CD14-positive monocyte (primary cell): ENCODE data around the gene FBXL12. TPM values are rescaled to one million over a fixed set of nuclear protein-coding genes. Genes with fewer than 3 reads are reported as not detected.

Experiments
- DNase-seq, 3 donors: peaks; one replicate each; pipeline ENCODE4 v3.0.0-alpha.2; 2011 to 2022
- H2AFZ ChIP-seq: 2 replicates; pipeline ENCODE4 v1.6.0; 2012; ENCODE audit warnings: mild to moderate bottlenecking, low read depth, low read length, inconsistent platforms; ENCODE audit not compliant: insufficient read depth, poor library complexity, severe bottlenecking
- H3K27ac ChIP-seq, 2 donors: 1 replicate in 1 of 2; 2 replicates in 1 of 2; pipeline ENCODE4 v1.5.1; 2012 to 2013; ENCODE audit warnings: low read length in 2 of 2, control low read depth in 1 of 2, inconsistent platforms in 1 of 2, low read depth in 1 of 2, mild to moderate bottlenecking in 1 of 2
- H3K27me3 ChIP-seq, 2 donors: one replicate each; pipeline versions ENCODE4 v1.6.0 to v1.6.1; 2011 to 2013; ENCODE audit warnings: low read length in 2 of 2; ENCODE audit not compliant: control insufficient read depth in 2 of 2, insufficient read depth in 2 of 2
- H3K36me3 ChIP-seq, 2 donors: replicated peaks in 1 of 2; 1 replicate in 1 of 2; 2 replicates in 1 of 2; pipeline versions ENCODE4 v1.5.1 to v1.6.1; 2012 to 2013; ENCODE audit warnings: low read length in 2 of 2, control low read depth in 1 of 2, inconsistent platforms in 1 of 2, mild to moderate bottlenecking in 1 of 2; ENCODE audit not compliant: insufficient read depth in 2 of 2, control insufficient read depth in 1 of 2
- H3K4me1 ChIP-seq, 2 donors: 1 replicate in 1 of 2; 2 replicates in 1 of 2; pipeline versions ENCODE4 v1.5.1 to v1.6.1; 2012 to 2013; ENCODE audit warnings: low read length in 2 of 2, control low read depth in 1 of 2, inconsistent platforms in 1 of 2, mild to moderate bottlenecking in 1 of 2, moderate library complexity in 1 of 2; ENCODE audit not compliant: insufficient read depth in 2 of 2, control insufficient read depth in 1 of 2
- H3K4me2 ChIP-seq: replicated peaks from 2 replicates; pipeline ENCODE3; 2012; ENCODE audit warnings: low read length, moderate library complexity, mild to moderate bottlenecking; ENCODE audit not compliant: poor library complexity, severe bottlenecking; ENCODE audit errors: extremely low read depth
- H3K4me3 ChIP-seq, 3 experiments: fragments of 200-600 bp in 1 of 3; sonication (generic) in 1 of 3; replicated peaks in 1 of 3; 1 replicate in 2 of 3; 2 replicates in 1 of 3; pipeline ENCODE4 v1.5.1; 2011 to 2013; ENCODE audit warnings: low read length in 3 of 3, mild to moderate bottlenecking in 3 of 3, control low read depth in 2 of 3, low read depth in 2 of 3, inconsistent platforms in 1 of 3, moderate library complexity in 1 of 3
- H3K79me2 ChIP-seq: 2 replicates; pipeline ENCODE4 v1.6.0; 2012; ENCODE audit warnings: mild to moderate bottlenecking, control low read depth, inconsistent platforms, low read length, moderate library complexity; ENCODE audit not compliant: insufficient read depth
- H3K9ac ChIP-seq: 2 replicates; pipeline ENCODE4 v1.6.0; 2017; ENCODE audit warnings: low read length, mild to moderate bottlenecking; ENCODE audit not compliant: insufficient read depth, poor library complexity, severe bottlenecking
- H3K9me3 ChIP-seq, 2 donors: replicated peaks in 1 of 2; 1 replicate in 1 of 2; 2 replicates in 1 of 2; pipeline versions ENCODE4 v1.5.1 to v1.6.1; 2012 to 2013; ENCODE audit warnings: low read length in 2 of 2, control low read depth in 1 of 2; ENCODE audit not compliant: control insufficient read depth in 1 of 2, insufficient read depth in 1 of 2
- H4K20me1 ChIP-seq: 2 replicates; pipeline ENCODE4 v1.6.0; 2012; ENCODE audit warnings: mild to moderate bottlenecking, low read length, control low read depth, moderate library complexity; ENCODE audit not compliant: insufficient read depth
- H3K27ac Mint-ChIP-seq, 7 donors: one replicate each; pipeline ENCODE4 v1.8.0; 2020; ENCODE audit warnings: mild to moderate bottlenecking in 7 of 7, mixed read lengths in 7 of 7, moderate library complexity in 6 of 7, inconsistent platforms in 2 of 7
- H3K27me3 Mint-ChIP-seq, 3 donors: one replicate each; pipeline ENCODE4 v1.8.0; 2021 to 2022; ENCODE audit warnings: low read depth in 3 of 3, mild to moderate bottlenecking in 3 of 3, mixed read lengths in 3 of 3, moderate library complexity in 3 of 3, inconsistent platforms in 1 of 3
- H3K36me3 Mint-ChIP-seq, 2 donors: one replicate each; pipeline ENCODE4 v1.8.0; 2020; ENCODE audit warnings: mixed read lengths in 2 of 2, inconsistent platforms in 1 of 2, mild to moderate bottlenecking in 1 of 2
- H3K4me1 Mint-ChIP-seq: one replicate; pipeline ENCODE4 v1.8.0; 2020; ENCODE audit warnings: mild to moderate bottlenecking, mixed read lengths
- H3K4me3 Mint-ChIP-seq, 2 donors: one replicate each; pipeline ENCODE4 v1.8.0; 2020; ENCODE audit warnings: mild to moderate bottlenecking in 2 of 2, mixed read lengths in 2 of 2, moderate library complexity in 1 of 2
- H3K9me3 Mint-ChIP-seq, 7 donors: one replicate each; pipeline ENCODE4 v1.8.0; 2020 to 2022; ENCODE audit warnings: mixed read lengths in 7 of 7, mild to moderate bottlenecking in 6 of 7, moderate library complexity in 6 of 7, inconsistent platforms in 2 of 7
- WGBS: methylation state at CpG from one replicate; pipeline ENCODE4 v1.1.5; 2013; ENCODE audit warnings: missing lambda C conversion rate; ENCODE audit not compliant: insufficient coverage; 5-methylcytosine and 5-hydroxymethylcytosine counted together
- intact Hi-C, 2 donors: fragments of 100-400 bp; cut with micrococcal nuclease; formaldehyde crosslinking; loops; one replicate each; pipeline versions ENCODE4 v1.15.0 to v1.15.1; 2023
- polyA plus RNA-seq, 3 donors: library from polyadenylated mRNA; depleted of rRNA in 1 of 3; unstranded in 2 of 3; stranded (reverse) in 1 of 3; fragments of 300-500 nt in 2 of 3; fragments of >200 nt in 1 of 3; fragmentation: Illumina TruSeq in 2 of 3; gene quantifications; 1 replicate in 2 of 3; 2 replicates in 1 of 3; pipeline ENCODE4 v1.2.3, GENCODE V29; 2012 to 2021
- TF ChIP-seq, protein P1 (sequence below): fragments of 200-600 bp; IDR thresholded peaks from one replicate; pipeline ENCODE4 v1.8.0; 2022; ENCODE audit warnings: antibody characterized with exemption, mild to moderate bottlenecking

The FBXL12 gene
- polyA plus RNA-seq, 3 donors: 6.6 to 49.8 (median 8.1) TPM

- Mint-ChIP-seq H3K27ac (no peak overlapping the region), H3K9me3 (peaks cover 3 to 12% (median 9%) of the 10 kb centered on the region in 7 donors), H3K4me1 (no peaks in the 10 kb centered on the region), H3K4me3 (no peak overlapping the region), H3K36me3 (peaks cover 45 to 85% of the 10 kb centered on the region in 2 donors), H3K27me3 (peaks cover 0 to 2% (median 0%) of the 10 kb centered on the region in 3 donors)
- no peak for DNase-seq
- no peak overlapping the region for H3K9ac ChIP-seq
- no peaks in the 10 kb centered on the region for H4K20me1 ChIP-seq
- WGBS: 98% methylated on average over 21 of the region's 21 CpGs
- peaks cover 40 to 73% of the 10 kb centered on the region in 2 donors for H3K36me3 ChIP-seq
- intact Hi-C loops: loop anchor here in 1 of 2 donors (10.0 kb wide), 1 partner anchor 1886 kb away; the partner anchor contains the start of genes CTXN1 and SNAPC2
- H3K4me3 ChIP-seq: no peak overlapping the region
- no peak overlapping the region for H3K27ac ChIP-seq
- peaks cover 27% of the 10 kb centered on the region for H3K79me2 ChIP-seq
- H3K4me2 ChIP-seq: no peak overlapping the region
- H3K27me3 ChIP-seq: no peaks in the 10 kb centered on the region
- H3K4me1 ChIP-seq: no peaks in the 10 kb centered on the region
- peaks cover 0 to 11% of the 10 kb centered on the region in 2 donors for H3K9me3 ChIP-seq
- no peak overlapping the region for H2AFZ ChIP-seq
- TF ChIP-seq, protein P1, sequence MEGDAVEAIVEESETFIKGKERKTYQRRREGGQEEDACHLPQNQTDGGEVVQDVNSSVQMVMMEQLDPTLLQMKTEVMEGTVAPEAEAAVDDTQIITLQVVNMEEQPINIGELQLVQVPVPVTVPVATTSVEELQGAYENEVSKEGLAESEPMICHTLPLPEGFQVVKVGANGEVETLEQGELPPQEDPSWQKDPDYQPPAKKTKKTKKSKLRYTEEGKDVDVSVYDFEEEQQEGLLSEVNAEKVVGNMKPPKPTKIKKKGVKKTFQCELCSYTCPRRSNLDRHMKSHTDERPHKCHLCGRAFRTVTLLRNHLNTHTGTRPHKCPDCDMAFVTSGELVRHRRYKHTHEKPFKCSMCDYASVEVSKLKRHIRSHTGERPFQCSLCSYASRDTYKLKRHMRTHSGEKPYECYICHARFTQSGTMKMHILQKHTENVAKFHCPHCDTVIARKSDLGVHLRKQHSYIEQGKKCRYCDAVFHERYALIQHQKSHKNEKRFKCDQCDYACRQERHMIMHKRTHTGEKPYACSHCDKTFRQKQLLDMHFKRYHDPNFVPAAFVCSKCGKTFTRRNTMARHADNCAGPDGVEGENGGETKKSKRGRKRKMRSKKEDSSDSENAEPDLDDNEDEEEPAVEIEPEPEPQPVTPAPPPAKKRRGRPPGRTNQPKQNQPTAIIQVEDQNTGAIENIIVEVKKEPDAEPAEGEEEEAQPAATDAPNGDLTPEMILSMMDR: no peak
Measured at GRCh38 chr19:9811139-9811538, 7.7 kb downstream of the FBXL12 start.

GRCh38 chr19:9808855-9809824 is 9.7 kb downstream of the FBXL12 start:
- TF ChIP-seq, protein P1: no peak
- Histone ChIP-seq H2AFZ (no peak overlapping the region), H3K9me3 (no peaks in the 10 kb centered on the region), H3K27ac (no peak overlapping the region), H3K4me3 (no peak overlapping the region), H3K4me1 (no peaks in the 10 kb centered on the region), H3K27me3 (no peaks in the 10 kb centered on the region), H3K79me2 (peaks cover 10% of the 10 kb centered on the region), H4K20me1 (no peaks in the 10 kb centered on the region), H3K4me2 (no peak overlapping the region), H3K9ac (no peak overlapping the region), H3K36me3 (peaks cover 41 to 71% of the 10 kb centered on the region in 2 donors)
- intact Hi-C loops: no loop called here
- H3K4me3 Mint-ChIP-seq: no peak overlapping the region
- H3K36me3 Mint-ChIP-seq: peaks cover 45 to 71% of the 10 kb centered on the region in 2 donors
- no peaks in the 10 kb centered on the region for H3K4me1 Mint-ChIP-seq
- H3K27ac Mint-ChIP-seq: peak overlapping the region in 2 of 7 donors; percentile 9 to 73
- peaks cover 0 to 2% (median 0%) of the 10 kb centered on the region in 3 donors for H3K27me3 Mint-ChIP-seq
- DNase-seq: no peak
- H3K9me3 Mint-ChIP-seq: no peaks in the 10 kb centered on the region
- WGBS: 92% methylated on average over 9 of the region's 11 CpGs
